ENCODE data around the gene OR5F1.

OR5F1 gene

GRCh38 chr11:55994525-55994924 lies at the start of gene OR5F1:
OR5F1 (minus strand) TSS chr11:55994625; CDS start chr11:55994625, 0 bp downstream.
- DNase-seq = no peak

- DNase-seq = no peak
These were observed 32.9 kb upstream of the OR5F1 start, which contains the start of gene OR5AS1 for GRCh38 chr11:56027354-56027753. OR5AS1 (plus strand) TSS chr11:56027654; CDS start chr11:56030419, 2,765 bp downstream.

GRCh38 chr11:56013805-56014204 lies 19.4 kb upstream of the OR5F1 start:
- no peak for DNase-seq

GRCh38 chr11:56010716-56011115 lies 16.3 kb upstream of the OR5F1 start:
- no peak for DNase-seq

GRCh38 chr11:55970935-55971334 lies 23.5 kb downstream of the OR5F1 start:
- no peak for DNase-seq

- no peak for DNase-seq
These were observed 24.6 kb downstream of the OR5F1 start, which contains the start of gene OR10AG1 for GRCh38 chr11:55969845-55970244. OR10AG1 (minus strand) TSS chr11:55969945; CDS start chr11:55969907, 38 bp downstream.

- no peak for DNase-seq
These were observed 26.5 kb downstream of the OR5F1 start for GRCh38 chr11:55967914-55968313.

- no peak for DNase-seq
These were observed 28.0 kb downstream of the OR5F1 start for GRCh38 chr11:55966391-55966790.

- no peak for DNase-seq
These were observed 37.9 kb downstream of the OR5F1 start for GRCh38 chr11:55956521-55956920.

GRCh38 chr11:55949330-55949729 lies 45.1 kb downstream of the OR5F1 start:
- no peak for DNase-seq
